ENCODE results near the gene VIPR1. TPM values are rescaled to one million over a fixed set of nuclear protein-coding genes. Genes with fewer than 3 reads are reported as not detected.

Gene VIPR1
- total RNA-seq, 1 experiment from 2014 or later, result 0.41 TPM

- Histone ChIP-seq H3K36me3 (ENCODE audit: control insufficient read depth, insufficient read depth, low read length) (no peaks in the 10 kb centered on the region), H3K4me1 (ENCODE audit: control insufficient read depth, insufficient read depth, low read length) (no peaks in the 10 kb centered on the region), H3K9me3 (ENCODE audit: control insufficient read depth, insufficient read depth, low read depth, low read length) (no peaks in the 10 kb centered on the region), H3K4me3 (ENCODE audit: low read depth in 2 of 2, low read length in 2 of 2) (no peak overlapping the region), H3K27me3 (ENCODE audit: control insufficient read depth, insufficient read depth, low read length) (no peaks in the 10 kb centered on the region), H3K27ac (ENCODE audit: low read length) (no peak overlapping the region)
- ChIA-PET POLR2A (no interaction called here), CTCF (no interaction called here)
- no TSS peak for BruUV-seq (replicated peaks)
- no peak for DNase-seq (ENCODE audit: low read depth, low spot score)
- in situ Hi-C loops (cut with HindIII; ENCODE audit: low pct_unique_long_range_greater_than_20kb, low sequenced_read_pairs), result no loop called here
- ATAC-seq, result no peak
- TF ChIP-seq CTCF (IDR thresholded peaks at IDR 0.05) (no peak), SIN3A (IDR thresholded peaks at IDR 0.05; ENCODE audit: borderline replicate concordance, insufficient read depth, low read depth, low read length) (no peak), POLR2AphosphoS5 (IDR thresholded peaks at IDR 0.05; ENCODE audit: low read depth, low read length) (no peak), TCF7L2 (IDR thresholded peaks at IDR 0.05; ENCODE audit: low read depth, low read length) (no peak)
- TF ChIP-seq, protein P1, sequence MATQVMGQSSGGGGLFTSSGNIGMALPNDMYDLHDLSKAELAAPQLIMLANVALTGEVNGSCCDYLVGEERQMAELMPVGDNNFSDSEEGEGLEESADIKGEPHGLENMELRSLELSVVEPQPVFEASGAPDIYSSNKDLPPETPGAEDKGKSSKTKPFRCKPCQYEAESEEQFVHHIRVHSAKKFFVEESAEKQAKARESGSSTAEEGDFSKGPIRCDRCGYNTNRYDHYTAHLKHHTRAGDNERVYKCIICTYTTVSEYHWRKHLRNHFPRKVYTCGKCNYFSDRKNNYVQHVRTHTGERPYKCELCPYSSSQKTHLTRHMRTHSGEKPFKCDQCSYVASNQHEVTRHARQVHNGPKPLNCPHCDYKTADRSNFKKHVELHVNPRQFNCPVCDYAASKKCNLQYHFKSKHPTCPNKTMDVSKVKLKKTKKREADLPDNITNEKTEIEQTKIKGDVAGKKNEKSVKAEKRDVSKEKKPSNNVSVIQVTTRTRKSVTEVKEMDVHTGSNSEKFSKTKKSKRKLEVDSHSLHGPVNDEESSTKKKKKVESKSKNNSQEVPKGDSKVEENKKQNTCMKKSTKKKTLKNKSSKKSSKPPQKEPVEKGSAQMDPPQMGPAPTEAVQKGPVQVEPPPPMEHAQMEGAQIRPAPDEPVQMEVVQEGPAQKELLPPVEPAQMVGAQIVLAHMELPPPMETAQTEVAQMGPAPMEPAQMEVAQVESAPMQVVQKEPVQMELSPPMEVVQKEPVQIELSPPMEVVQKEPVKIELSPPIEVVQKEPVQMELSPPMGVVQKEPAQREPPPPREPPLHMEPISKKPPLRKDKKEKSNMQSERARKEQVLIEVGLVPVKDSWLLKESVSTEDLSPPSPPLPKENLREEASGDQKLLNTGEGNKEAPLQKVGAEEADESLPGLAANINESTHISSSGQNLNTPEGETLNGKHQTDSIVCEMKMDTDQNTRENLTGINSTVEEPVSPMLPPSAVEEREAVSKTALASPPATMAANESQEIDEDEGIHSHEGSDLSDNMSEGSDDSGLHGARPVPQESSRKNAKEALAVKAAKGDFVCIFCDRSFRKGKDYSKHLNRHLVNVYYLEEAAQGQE (IDR thresholded peaks at IDR 0.05; ENCODE audit: insufficient read depth in 1 of 2, low read depth in 2 of 2, low read length in 1 of 2), result no peak
- intact Hi-C loops (cut with micrococcal nuclease; ENCODE audit: unreplicated experiment), result no loop called here
These were observed 18.5 kb downstream of the VIPR1 start for GRCh38 chr3:42520906-42521305.

GRCh38 chr3:42524751-42525150 lies 22.3 kb downstream of the VIPR1 start:
- no peak overlapping the region for H3K27ac ChIP-seq (ENCODE audit: low read length)
- no peaks in the 10 kb centered on the region for H3K4me1 ChIP-seq (ENCODE audit: control insufficient read depth, insufficient read depth, low read length)
- ChIA-PET CTCF (no interaction called here), POLR2A (no interaction called here)
- intact Hi-C loops (cut with micrococcal nuclease; ENCODE audit: unreplicated experiment), result no loop called here
- no peaks in the 10 kb centered on the region for H3K36me3 ChIP-seq (ENCODE audit: control insufficient read depth, insufficient read depth, low read length)
- H3K9me3 ChIP-seq (ENCODE audit: control insufficient read depth, insufficient read depth, low read depth, low read length), result no peaks in the 10 kb centered on the region
- ATAC-seq, result no peak
- no peak for DNase-seq (ENCODE audit: low read depth, low spot score)
- H3K27me3 ChIP-seq (ENCODE audit: control insufficient read depth, insufficient read depth, low read length), result no peaks in the 10 kb centered on the region
- no TSS peak for BruUV-seq (replicated peaks)
- H3K4me3 ChIP-seq (ENCODE audit: low read depth in 2 of 2, low read length in 2 of 2), result no peak overlapping the region
- TF ChIP-seq TCF7L2 (IDR thresholded peaks at IDR 0.05; ENCODE audit: low read depth, low read length) (no peak), POLR2AphosphoS5 (IDR thresholded peaks at IDR 0.05; ENCODE audit: low read depth, low read length) (no peak)
- in situ Hi-C loops (cut with HindIII; ENCODE audit: low pct_unique_long_range_greater_than_20kb, low sequenced_read_pairs), result no loop called here

DNA sequence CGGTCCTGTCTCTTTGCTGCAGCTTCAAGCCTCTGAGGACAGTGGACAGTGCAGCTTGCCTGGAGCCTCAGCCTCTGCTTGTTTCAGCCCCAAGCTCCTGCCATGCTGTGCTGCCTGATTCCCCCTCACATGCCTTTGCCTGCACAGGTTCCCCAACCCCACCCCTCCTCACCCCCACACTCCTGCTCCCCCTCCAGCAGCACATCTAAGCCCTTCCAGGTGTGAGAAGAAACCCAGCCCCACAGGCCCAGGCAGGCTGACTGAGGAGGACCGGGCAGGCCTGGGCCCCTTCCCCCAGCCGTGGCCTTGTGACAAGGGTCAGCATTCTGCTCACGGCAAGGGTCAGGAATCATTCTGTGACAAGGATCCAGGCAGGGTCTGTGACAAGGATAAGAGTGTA lies 22.8 kb downstream of the VIPR1 start:
- ATAC-seq (no peak), DNase-seq (ENCODE audit: low read depth, low spot score) (no peak)
- Histone ChIP-seq H3K27ac (ENCODE audit: low read length) (no peak overlapping the region), H3K9me3 (ENCODE audit: control insufficient read depth, insufficient read depth, low read depth, low read length) (no peaks in the 10 kb centered on the region), H3K4me3 (ENCODE audit: low read depth in 2 of 2, low read length in 2 of 2) (no peak overlapping the region), H3K4me1 (ENCODE audit: control insufficient read depth, insufficient read depth, low read length) (no peaks in the 10 kb centered on the region), H3K36me3 (ENCODE audit: control insufficient read depth, insufficient read depth, low read length) (no peaks in the 10 kb centered on the region), H3K27me3 (ENCODE audit: control insufficient read depth, insufficient read depth, low read length) (no peaks in the 10 kb centered on the region)
- ChIA-PET CTCF (no interaction called here), POLR2A (no interaction called here)
- in situ Hi-C loops (cut with HindIII; ENCODE audit: low pct_unique_long_range_greater_than_20kb, low sequenced_read_pairs) (no loop called here), intact Hi-C loops (cut with micrococcal nuclease; ENCODE audit: unreplicated experiment) (no loop called here)
- no TSS peak for BruUV-seq (replicated peaks)
- TF ChIP-seq SIN3A (IDR thresholded peaks at IDR 0.05; ENCODE audit: borderline replicate concordance, insufficient read depth, low read depth, low read length) (no peak), TCF7L2 (IDR thresholded peaks at IDR 0.05; ENCODE audit: low read depth, low read length) (no peak), POLR2AphosphoS5 (IDR thresholded peaks at IDR 0.05; ENCODE audit: low read depth, low read length) (no peak), CTCF (IDR thresholded peaks at IDR 0.05) (no peak)

Data from Panc1 (cell line).